Posterior cingulate gyrus (tissue), 11 donors: ENCODE results near the gene CSRP2.

Source experiments
- DNase-seq, 10 donors: peaks; one replicate each; pipeline versions ENCODE4 v3.0.0 to v3.0.0-alpha.2; 2020 to 2021; ENCODE audit warnings: mixed read lengths in 3 of 10
- intact Hi-C: fragments of 100-400 bp; cut with DNase I; formaldehyde crosslinking; loops from one replicate; pipeline ENCODE4 v1.15.1; 2023

CSRP2 gene

GRCh38 chr12:76896274-76896673 lies 17.5 kb upstream of the CSRP2 start:
- DNase-seq, result no peak
- intact Hi-C loops, result no loop called here

- no peak for DNase-seq
- intact Hi-C loops, result no loop called here
Observed at GRCh38 chr12:76895796-76896195, 17.0 kb upstream of the CSRP2 start.

DNA sequence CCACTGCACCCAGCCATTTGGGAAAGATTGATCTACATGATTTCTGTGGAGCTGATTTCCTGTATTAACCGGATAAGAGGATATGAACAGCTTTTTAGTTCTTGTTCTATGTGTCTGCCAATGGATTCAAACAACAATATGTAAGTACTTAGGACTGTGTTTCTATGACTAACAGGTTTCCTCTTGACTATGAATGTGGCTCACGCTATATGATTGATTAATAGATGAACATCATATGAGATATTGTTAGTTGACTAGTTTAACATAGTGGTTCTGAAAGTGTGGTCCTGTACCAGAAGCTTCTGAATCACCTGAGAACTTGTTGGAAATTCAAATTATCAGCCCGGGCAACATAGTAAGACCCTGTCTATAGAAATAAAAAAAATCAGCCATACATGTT lies 12.8 kb upstream of the CSRP2 start:
- intact Hi-C loops, result no loop called here
- DNase-seq, result no peak

DNA sequence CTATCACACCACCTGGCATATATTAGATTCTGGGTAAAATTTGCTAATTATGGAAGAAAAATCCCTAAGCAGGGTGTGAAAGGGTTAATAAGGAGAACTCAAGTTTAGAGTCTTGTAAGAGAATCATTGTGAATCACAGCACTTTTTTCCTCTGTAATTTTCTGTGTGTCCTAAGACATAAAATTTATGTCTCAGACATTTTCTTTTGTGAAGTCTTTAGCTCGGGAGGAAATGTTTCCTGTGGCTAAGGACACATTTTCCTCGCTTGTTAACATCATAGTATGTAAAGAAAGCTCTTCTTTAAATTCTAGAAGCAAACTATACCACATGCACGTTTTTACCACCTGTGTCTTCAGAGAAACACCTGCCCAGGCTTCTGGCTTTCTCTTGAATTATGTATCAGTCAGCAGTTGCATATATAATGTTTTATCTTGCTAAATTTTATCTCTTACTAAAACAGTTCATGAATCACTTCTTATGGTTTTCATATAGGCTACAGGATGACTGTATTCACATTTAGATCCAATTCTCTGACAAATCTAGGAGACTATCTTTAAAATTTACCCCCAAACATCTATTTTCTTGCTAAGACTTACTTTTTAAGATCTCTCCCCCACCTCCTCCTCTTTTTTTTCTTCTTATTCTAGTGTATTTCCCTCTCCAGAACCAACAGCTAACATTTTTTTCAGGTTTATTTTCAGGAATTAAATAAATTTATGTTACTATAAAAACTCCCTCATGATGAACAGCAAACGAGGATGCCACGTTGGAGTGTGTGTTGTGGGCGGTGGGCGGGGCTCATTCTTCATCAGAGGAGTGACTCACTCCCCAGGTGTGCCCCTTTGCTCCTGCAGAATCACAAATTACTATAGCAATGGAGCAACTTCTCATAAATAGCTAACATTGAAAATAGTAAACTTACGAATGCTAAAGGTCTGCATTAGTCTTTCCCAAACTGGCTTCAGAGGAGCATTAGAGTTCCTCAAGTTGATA lies 11.6 kb upstream of the CSRP2 start:
- no peak for DNase-seq
- intact Hi-C loops, result no loop called here

- no peak for DNase-seq
- intact Hi-C loops, result no loop called here
Observed at GRCh38 chr12:76888775-76889174, 10.0 kb upstream of the CSRP2 start.

- intact Hi-C loops, result no loop called here
- no peak for DNase-seq
Observed at GRCh38 chr12:76883811-76884210, 5.0 kb upstream of the CSRP2 start.

DNA sequence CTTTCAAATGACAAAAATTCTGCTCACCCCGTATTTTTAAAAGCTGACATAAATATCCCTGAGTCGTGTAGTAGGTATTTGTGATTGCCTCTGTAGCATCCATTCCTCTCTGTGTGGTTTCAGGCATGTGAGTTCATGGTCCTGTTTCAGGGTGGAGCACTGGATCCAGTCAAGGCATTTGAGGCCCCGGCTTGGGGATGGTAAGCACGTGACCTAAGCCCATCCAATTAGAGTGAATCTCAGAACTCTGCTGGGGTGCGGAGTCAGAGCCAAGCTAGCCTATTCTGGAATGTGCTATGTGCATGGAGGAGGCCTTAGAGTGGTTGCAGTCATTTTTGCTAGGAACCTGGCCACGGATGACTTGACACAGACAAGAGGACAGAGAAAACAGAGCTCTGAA lies 4.3 kb upstream of the CSRP2 start:
- intact Hi-C loops, result no loop called here
- DNase-seq, result no peak

GRCh38 chr12:76882367-76882766 lies 3.5 kb upstream of the CSRP2 start:
- DNase-seq, result no peak
- intact Hi-C loops, result no loop called here

GRCh38 chr12:76881142-76881541 lies 2.3 kb upstream of the CSRP2 start:
- no peak for DNase-seq
- intact Hi-C loops, result no loop called here

DNA sequence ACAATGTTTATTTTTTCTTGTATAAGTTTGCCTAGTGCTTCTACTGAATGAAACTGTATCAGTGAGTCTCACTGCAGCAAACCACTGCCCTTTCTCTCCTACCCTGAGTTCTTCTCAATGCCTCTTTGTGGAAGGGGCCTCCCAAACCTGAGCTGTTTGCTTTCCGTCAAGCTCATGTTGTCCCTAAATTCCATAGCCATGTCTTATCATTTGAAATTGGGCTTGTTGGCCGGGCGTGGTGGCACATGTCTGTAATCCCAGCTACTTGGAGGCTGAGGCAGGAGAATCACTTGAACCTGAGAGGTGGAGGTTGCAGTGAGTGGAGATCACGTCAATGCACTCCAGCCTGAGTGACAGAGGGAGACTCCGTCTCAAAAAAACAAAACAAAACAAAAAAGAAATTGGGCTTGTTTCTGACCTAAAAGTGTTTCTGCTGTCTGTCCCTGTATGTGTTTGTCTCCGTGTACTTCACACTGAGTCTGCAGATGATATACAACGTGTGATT lies 1.8 kb upstream of the CSRP2 start:
- intact Hi-C loops, result no loop called here
- DNase-seq, result no peak

DNA sequence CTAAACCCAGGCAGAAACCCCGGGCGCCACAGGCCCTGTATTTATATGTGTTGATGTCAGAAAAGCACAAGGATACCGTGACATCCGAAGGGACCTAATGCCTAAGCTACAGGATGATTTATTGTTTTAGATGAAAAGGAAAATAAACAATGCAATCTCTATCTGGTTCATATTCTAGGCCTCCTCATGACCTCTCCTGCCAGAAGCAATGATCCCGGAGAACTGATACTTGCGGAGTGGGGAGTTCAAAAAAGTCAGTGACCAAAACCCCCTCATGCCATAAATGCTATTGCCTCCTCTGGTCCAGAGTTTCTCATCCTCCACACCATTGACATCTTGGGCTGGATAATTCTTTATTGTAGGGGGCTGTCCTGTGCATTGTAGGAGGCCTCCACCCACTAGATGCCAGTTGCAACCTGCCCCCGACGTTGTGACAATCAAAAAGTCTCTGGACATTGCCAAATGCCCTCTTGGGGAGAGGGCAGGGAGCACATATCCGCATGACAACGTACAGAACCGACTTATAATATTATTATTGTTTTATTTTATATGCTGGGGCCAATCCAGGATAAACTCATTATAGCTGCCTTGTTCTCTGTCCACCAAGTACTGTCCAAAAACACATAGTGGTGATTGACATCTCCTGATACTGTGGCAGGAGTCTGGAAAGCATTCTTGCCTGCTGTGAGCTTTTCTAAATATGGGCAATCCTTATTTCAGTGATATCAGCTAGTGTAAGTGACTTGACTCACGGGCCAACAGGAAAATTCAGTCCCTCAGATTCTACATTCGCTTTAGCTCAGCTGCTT lies 1.1 kb upstream of the CSRP2 start:
- intact Hi-C loops, result no loop called here

GRCh38 chr12:76878099-76878898 lies 520 bp downstream of the CSRP2 start:
- intact Hi-C loops, result no loop called here
- DNase-seq, result peak in 2 of 10 donors; percentile 71 to 80

More for the DNA sequence above, 1.1 kb upstream of the CSRP2 start:
- DNase-seq, result no peak

DNA sequence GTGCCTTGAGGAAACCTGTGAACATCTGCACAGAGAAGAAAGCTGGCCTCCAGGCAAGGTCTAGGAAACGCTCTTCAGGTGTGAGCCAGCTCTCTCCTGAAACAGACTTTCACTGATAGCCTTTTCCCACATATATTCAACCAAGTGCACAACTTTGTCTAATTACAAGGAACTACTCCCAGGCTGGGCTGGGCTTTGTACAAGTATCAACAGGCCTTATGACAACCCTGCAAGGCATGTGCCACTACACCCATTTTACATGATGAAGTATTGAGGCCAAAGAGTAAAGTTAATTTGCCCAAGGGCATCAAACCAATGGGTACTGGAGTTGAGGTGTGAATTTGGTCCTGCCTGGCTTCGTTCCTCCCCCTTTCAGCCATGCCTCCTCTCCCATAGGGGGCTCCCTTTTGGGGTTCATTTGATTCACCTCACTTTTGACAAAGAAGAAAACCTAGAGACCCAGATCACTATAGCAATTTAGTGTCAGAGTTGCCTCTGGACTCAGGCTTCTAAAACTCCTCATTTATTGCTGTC lies 2.1 kb downstream of the CSRP2 start:
- DNase-seq, result no peak
- intact Hi-C loops, result no loop called here

- peak in 1 of 10 donors; percentile 32 for DNase-seq
- intact Hi-C loops, result no loop called here
Observed at GRCh38 chr12:76874491-76875190, 4.2 kb downstream of the CSRP2 start.

DNA sequence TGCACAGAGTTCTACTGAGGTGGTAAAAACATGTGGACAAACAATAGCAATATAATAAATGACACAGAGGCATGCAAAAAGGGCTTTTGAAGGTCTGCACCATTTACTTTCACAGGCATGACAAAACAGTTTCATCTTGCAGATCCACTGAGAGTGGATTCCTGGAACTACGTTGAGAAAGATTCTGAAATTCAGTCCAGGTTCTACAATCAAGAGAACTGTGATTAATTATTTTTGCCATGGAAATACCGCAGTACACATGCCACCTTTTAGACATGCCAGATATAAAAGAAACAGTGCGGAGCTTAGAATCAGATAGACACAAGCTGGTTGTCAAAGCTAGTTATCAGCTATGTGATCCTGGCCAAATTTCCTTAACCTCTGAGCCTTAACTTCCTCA lies 4.8 kb downstream of the CSRP2 start:
- DNase-seq, result no peak
- intact Hi-C loops, result no loop called here

DNA sequence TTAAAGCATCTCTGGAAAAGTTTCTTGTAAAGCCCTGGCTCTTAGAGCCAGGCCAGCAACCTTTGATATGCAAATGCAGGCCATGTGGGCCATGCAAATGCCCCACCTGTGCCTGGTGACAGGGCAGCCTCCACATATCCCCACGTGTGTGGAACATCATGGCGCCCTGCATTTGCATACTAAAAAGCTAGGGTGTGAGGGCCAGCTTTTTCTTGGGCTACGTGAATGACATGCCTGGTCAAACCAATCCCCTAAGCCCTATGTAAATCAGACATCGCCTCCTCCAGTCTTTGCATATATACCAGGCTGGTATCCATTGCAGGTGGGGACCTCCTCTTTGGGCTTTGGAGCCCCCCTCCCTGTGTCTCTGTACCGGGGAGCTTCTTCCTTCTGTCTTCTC lies 6.4 kb downstream of the CSRP2 start:
- no peak for DNase-seq
- intact Hi-C loops, result no loop called here

GRCh38 chr12:76871742-76872141 lies 7.1 kb downstream of the CSRP2 start:
- DNase-seq, result no peak
- intact Hi-C loops, result no loop called here

DNA sequence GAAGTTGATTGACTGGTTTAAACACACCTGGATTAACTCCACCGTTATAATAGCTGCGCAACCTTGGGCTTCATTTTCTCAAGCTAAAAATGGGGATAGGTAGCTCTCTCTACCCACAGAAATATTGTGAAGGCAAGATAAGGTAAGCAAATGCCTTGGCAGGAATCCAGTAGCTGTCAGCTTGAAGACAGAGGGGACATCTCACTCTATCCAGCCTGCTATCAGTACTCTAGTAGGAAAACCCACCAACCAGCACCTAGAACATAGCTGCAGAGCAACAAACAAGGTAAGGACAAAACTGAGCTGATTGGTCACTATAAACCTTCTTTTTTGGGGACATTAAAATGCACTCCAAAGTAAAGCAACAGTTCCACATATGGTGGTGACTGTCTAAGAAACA lies 7.7 kb downstream of the CSRP2 start:
- no peak for DNase-seq
- intact Hi-C loops, result no loop called here

DNA sequence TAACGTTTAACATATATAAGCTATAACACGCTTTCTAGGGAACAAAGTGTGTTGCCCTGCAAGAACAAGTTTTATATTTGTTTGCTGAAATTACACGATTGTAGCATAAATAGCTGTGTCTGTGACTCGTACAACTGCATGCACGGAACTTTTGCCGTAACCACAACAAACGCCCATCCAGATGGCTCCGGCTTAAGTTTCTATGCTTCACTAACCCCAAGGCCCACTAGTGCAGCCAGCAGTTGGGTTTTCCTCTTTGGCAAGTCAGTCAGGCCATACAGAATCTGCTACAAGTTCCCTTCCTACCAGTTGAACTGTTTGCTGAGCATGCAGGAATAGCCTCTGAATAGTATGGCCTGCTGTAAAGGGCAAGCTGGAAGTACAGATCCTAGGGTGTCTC lies 12.1 kb downstream of the CSRP2 start:
- DNase-seq, result no peak
- intact Hi-C loops, result no loop called here

DNA sequence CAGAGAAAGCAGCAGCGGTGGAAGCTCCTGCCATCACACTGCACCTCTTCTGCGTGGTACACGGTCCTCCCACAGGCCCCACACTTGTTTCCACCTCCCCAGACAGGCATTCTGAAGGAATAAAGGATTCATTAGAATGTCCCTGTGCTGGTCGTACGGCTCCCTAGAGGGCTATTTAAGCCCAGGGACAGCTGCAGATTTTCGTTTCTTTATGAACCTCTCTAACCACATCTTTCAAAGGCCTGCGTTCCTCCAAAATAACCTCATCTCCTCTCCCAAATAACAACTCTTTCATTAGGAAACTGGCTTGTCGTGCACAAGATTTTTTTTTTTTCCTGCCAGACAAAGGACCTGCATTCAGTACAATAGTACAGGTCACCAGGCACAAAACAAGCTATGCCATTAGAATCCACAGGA lies 12.7 kb downstream of the CSRP2 start:
- intact Hi-C loops, result no loop called here
- DNase-seq, result peak in 1 of 10 donors; percentile 61
